Testis (tissue), 3 donors: ENCODE results near the gene TMPRSS11F. TPM values are rescaled to one million over a fixed set of nuclear protein-coding genes. Genes with fewer than 3 reads are reported as not detected.

Experiments
- DNase-seq: peaks from one replicate; pipeline ENCODE4 v3.0.0-alpha.2; 2019
- H3K27ac ChIP-seq, 2 donors: fragments of 200-600 bp; sonication (generic); one replicate each; pipeline ENCODE4 v1.5.1; 2019
- H3K27me3 ChIP-seq: fragments of 200-600 bp; sonication (generic); one replicate; pipeline ENCODE4 v1.5.1; 2019
- H3K36me3 ChIP-seq: fragments of 200-600 bp; sonication (generic); one replicate; pipeline ENCODE4 v1.5.1; 2017; ENCODE audit warnings: low read depth; ENCODE audit errors: missing control alignments
- H3K4me1 ChIP-seq: fragments of 200-600 bp; sonication (generic); one replicate; pipeline ENCODE4 v1.5.1; 2019
- H3K4me3 ChIP-seq, 2 donors: fragments of 200-600 bp; sonication (generic); one replicate each; pipeline ENCODE4 v1.5.1; 2017 to 2019
- H3K9me3 ChIP-seq: fragments of 200-600 bp; sonication (generic); one replicate; pipeline ENCODE4 v1.5.1; 2017
- POLR2A ChIP-seq: fragments of 450-650 bp; IDR thresholded peaks from one replicate; pipeline ENCODE4 v1.6.1; 2017; ENCODE audit warnings: antibody characterized with exemption, mild to moderate bottlenecking, moderate library complexity
- WGBS, 2 donors: methylation state at CpG; one replicate each; pipeline ENCODE4 v1.1.5; 2018; 5-methylcytosine and 5-hydroxymethylcytosine counted together
- intact Hi-C: fragments of 100-400 bp; cut with DNase I; formaldehyde crosslinking; loops from one replicate; pipeline ENCODE4 v1.15.1; 2023; ENCODE audit warnings: low total_unique reads
- polyA plus RNA-seq: library from polyadenylated mRNA; stranded (reverse); fragments of 350-450 nt; fragmentation: Illumina TruSeq; extraction: RNeasy Lipid Tissue Mini Kit (QIAGEN cat#74804); gene quantifications from one replicate; pipeline ENCODE4 v1.2.3, GENCODE V29; 2014; ENCODE audit warnings: low read depth, low replicate concordance; ENCODE audit not compliant: insufficient read depth
- total RNA-seq, 2 donors: library from RNA; depleted of rRNA; stranded (reverse); fragments of >200 nt; gene quantifications; one replicate each; pipeline ENCODE4 v1.2.3, GENCODE V29; 2016
- TF ChIP-seq, protein P1 (sequence below), 3 experiments: fragments of 450-650 bp in 2 of 3; fragments of 200-600 bp in 1 of 3; sonication (generic) in 1 of 3; IDR thresholded peaks; one replicate each; pipeline ENCODE4 v1.5.1; 2016 to 2019; ENCODE audit warnings: antibody characterized with exemption in 3 of 3, mild to moderate bottlenecking in 2 of 3, moderate library complexity in 1 of 3

Gene TMPRSS11F
- total and polyA plus RNA-seq, 3 donors from 2014 or later, result 0.58 to 1.1 (median 1.0) TPM

DNA sequence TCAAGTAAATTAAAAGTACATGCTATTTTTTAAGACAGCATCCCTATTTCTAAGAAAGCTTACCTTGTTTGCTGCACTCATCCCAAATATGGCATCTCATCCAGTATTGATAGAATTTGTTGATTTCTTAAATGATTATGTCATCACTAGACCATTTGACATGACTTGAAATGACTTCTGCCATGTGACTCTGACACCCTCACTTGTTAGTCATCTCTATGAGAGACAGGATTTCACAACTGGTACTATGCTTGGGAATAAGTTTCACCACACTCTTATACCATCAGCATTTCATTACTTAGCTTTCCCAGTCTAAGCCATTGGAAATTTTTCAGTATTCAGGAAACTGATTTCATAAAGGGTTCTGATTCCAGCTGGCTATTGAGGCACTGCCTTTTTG is 55.3 kb downstream of the TMPRSS11F start:
- DNase-seq, result no peak
- intact Hi-C loops, result no loop called here
- Histone ChIP-seq H3K27ac (no peak overlapping the region), H3K4me3 (no peak overlapping the region), H3K27me3 (no peaks in the 10 kb centered on the region), H3K36me3 (no peaks in the 10 kb centered on the region), H3K9me3 (no peaks in the 10 kb centered on the region), H3K4me1 (no peaks in the 10 kb centered on the region)
- no peak for TF ChIP-seq POLR2A
- TF ChIP-seq, protein P1, sequence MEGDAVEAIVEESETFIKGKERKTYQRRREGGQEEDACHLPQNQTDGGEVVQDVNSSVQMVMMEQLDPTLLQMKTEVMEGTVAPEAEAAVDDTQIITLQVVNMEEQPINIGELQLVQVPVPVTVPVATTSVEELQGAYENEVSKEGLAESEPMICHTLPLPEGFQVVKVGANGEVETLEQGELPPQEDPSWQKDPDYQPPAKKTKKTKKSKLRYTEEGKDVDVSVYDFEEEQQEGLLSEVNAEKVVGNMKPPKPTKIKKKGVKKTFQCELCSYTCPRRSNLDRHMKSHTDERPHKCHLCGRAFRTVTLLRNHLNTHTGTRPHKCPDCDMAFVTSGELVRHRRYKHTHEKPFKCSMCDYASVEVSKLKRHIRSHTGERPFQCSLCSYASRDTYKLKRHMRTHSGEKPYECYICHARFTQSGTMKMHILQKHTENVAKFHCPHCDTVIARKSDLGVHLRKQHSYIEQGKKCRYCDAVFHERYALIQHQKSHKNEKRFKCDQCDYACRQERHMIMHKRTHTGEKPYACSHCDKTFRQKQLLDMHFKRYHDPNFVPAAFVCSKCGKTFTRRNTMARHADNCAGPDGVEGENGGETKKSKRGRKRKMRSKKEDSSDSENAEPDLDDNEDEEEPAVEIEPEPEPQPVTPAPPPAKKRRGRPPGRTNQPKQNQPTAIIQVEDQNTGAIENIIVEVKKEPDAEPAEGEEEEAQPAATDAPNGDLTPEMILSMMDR (IDR thresholded peaks at IDR 0.05), result no peak

DNA sequence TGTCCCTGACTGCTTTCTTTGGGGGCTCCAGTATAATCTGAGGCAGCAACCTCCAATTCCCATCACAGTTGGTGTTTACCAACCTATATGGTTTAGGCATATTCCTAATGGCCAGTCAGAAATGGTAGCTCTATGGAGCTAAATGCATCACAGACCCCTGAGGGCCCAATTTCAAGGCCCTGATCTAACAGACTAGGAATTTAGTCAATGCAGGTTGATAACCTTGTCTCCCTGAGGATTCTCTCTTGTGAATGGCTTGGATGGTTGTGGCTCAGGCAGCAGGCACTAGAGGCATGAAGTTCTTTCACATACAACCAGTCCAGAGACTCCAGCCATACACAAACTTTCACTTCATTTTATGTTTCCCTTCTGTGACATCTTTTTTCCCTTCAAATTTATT is 59.4 kb downstream of the TMPRSS11F start:
- no peak for DNase-seq
- Histone ChIP-seq H3K9me3 (no peaks in the 10 kb centered on the region), H3K27ac (no peak overlapping the region), H3K4me3 (no peak overlapping the region), H3K36me3 (no peaks in the 10 kb centered on the region), H3K4me1 (no peaks in the 10 kb centered on the region), H3K27me3 (no peaks in the 10 kb centered on the region)
- TF ChIP-seq, protein P1 (IDR thresholded peaks at IDR 0.05), result no peak
- TF ChIP-seq POLR2A, result no peak
- intact Hi-C loops, result no loop called here

DNA sequence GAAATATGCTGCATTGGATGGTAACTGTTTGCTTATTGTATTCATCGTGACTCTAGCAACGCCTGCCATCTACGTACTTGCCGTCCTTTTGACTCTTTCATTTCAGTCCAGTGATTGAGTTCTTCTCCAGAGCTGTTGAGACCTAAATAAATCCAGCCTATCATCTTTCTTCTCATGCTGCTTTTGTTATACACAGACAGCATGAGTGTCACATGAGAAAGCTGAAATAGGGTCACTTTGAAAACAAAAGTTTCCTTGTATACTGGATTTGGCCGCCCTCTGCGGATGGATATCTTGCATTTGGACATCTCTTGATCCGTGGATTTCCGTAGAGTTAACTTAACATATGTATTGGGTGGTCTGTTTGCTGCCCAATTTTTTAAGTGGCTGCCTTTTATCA is 67.2 kb downstream of the TMPRSS11F start:
- intact Hi-C loops, result no loop called here
- Histone ChIP-seq H3K4me3 (no peak overlapping the region), H3K27ac (no peak overlapping the region), H3K9me3 (no peaks in the 10 kb centered on the region), H3K27me3 (no peaks in the 10 kb centered on the region), H3K36me3 (no peaks in the 10 kb centered on the region), H3K4me1 (no peaks in the 10 kb centered on the region)
- DNase-seq, result no peak
- no peak for TF ChIP-seq POLR2A
- TF ChIP-seq, protein P1 (IDR thresholded peaks at IDR 0.05), result no peak
- WGBS, 2 donors, result 40 to 60% methylated on average over 8 of the region's 8 CpGs

DNA sequence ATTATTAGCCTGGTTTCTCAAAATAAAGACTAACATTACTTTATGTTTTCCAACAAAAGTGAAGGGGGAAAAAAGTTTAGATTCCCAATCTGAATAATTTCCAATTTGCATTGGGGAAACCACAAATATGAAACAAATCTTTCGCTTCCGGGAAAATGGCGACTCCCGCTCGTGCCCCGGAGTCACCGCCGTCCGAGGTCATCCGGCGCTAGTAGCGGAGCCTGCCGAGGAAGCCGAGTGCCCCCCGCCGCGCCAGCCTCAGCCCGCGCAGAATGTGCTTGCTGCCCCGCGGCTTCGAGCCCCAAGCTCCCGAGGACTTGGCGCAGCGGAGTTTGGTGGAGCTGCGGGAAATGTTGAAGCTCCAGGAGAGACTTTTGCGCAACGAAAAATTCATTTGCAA is 91.4 kb downstream of the TMPRSS11F start:
- TF ChIP-seq POLR2A, result no peak
- TF ChIP-seq, protein P1 (IDR thresholded peaks at IDR 0.05), result no peak
- 73 to 76% methylated on average over 26 to 28 of the region's 28 CpGs for WGBS, 2 donors
- no peaks in the 10 kb centered on the region for H3K9me3 ChIP-seq
- H3K4me3 ChIP-seq, result peak overlapping the region; percentile 26 to 41
- DNase-seq, result peak; percentile 32
- no peaks in the 10 kb centered on the region for H3K36me3 ChIP-seq
- intact Hi-C loops, result no loop called here
- no peak overlapping the region for H3K27ac ChIP-seq
- H3K4me1 ChIP-seq, result no peaks in the 10 kb centered on the region
- no peaks in the 10 kb centered on the region for H3K27me3 ChIP-seq

DNA sequence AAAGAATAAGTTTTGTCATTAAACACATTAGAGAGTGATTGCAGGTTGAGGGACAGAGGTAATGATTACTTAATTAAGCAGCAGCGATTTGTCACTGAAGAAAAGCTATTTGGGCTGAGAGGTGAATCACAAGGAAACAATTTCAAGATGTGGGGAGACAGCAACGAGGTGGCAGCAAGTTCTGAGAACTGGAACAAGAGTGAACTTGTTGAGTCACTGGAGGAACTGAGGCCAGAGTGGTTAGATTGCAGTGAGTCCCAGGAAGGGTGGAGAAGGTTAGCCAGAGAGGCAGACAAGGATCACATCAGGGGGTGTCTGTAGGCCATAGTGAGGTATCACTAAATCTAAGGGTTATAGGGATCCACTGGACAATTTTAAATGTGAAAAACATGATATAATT is 108.5 kb downstream of the TMPRSS11F start:
- Histone ChIP-seq H3K4me1 (no peaks in the 10 kb centered on the region), H3K4me3 (no peak overlapping the region), H3K36me3 (no peaks in the 10 kb centered on the region), H3K27ac (no peak overlapping the region), H3K27me3 (no peaks in the 10 kb centered on the region), H3K9me3 (no peaks in the 10 kb centered on the region)
- 78 to 84% methylated on average over 2 of the region's 2 CpGs for WGBS, 2 donors
- TF ChIP-seq, protein P1 (IDR thresholded peaks at IDR 0.05), result no peak
- no peak for TF ChIP-seq POLR2A
- DNase-seq, result no peak
- intact Hi-C loops, result no loop called here
